ENCODE measurements around the gene FAM20C.

GRCh38 chr7:298743-299142 is 106.4 kb downstream of the FAM20C start:
- TF ChIP-seq CTCF (IDR thresholded peaks at IDR 0.05) = no peak
- no peak for TF ChIP-seq EP300 (IDR thresholded peaks at IDR 0.05)
